Gastroesophageal sphincter (tissue), 3 donors: Measurements from ENCODE around the gene CXCL3.

Experiments
- CTCF ChIP-seq, 4 experiments: fragments of 200-600 bp in 2 of 4; fragments of 450-650 bp in 2 of 4; sonication (generic) in 1 of 4; IDR thresholded peaks; one replicate each; pipeline ENCODE4 v1.5.1; 2017 to 2019; ENCODE audit warnings: antibody characterized with exemption in 4 of 4, mild to moderate bottlenecking in 2 of 4, moderate library complexity in 2 of 4
- EP300 ChIP-seq: sonication (generic); formaldehyde crosslinking; IDR thresholded peaks from one replicate; pipeline ENCODE4 v1.6.1; 2017; ENCODE audit warnings: antibody characterized with exemption, mild to moderate bottlenecking

GRCh38 chr4:74081035-74081434 lies 42.5 kb upstream of the CXCL3 start:
- no peak for TF ChIP-seq CTCF (IDR thresholded peaks at IDR 0.05)
- no peak for TF ChIP-seq EP300
